Gastroesophageal sphincter (tissue), 3 donors: Measurements from ENCODE around the gene SPIN1.

Experiments used
- CTCF ChIP-seq, 4 experiments: fragments of 200-600 bp in 2 of 4; fragments of 450-650 bp in 2 of 4; sonication (generic) in 1 of 4; IDR thresholded peaks; one replicate each; pipeline ENCODE4 v1.5.1; 2017 to 2019; ENCODE audit warnings: antibody characterized with exemption in 4 of 4, mild to moderate bottlenecking in 2 of 4, moderate library complexity in 2 of 4
- POLR2AphosphoS5 ChIP-seq: sonication (generic); formaldehyde crosslinking; IDR thresholded peaks from one replicate; pipeline ENCODE4 v1.6.1; 2017; ENCODE audit warnings: antibody characterized with exemption

- TF ChIP-seq POLR2AphosphoS5 (no peak), CTCF (IDR thresholded peaks at IDR 0.05) (no peak)
These were observed 90.0 kb downstream of the SPIN1 start for GRCh38 chr9:88478246-88478645.
